ENCODE measurements around the gene GABARAP. TPM values are rescaled to one million over a fixed set of nuclear protein-coding genes. Genes with fewer than 3 reads are reported as not detected.

The GABARAP gene
- total RNA-seq, 1 experiment from 2014 or later, result 228 TPM

GRCh38 chr17:7208754-7209460, 33.3 kb downstream of the GABARAP start:
- ATAC-seq, result no peak
- peak overlapping the region; percentile 69 for H3K27ac Mint-ChIP-seq

More at GRCh38 chr17:7208754-7209460, 33.3 kb downstream of the GABARAP start:
- no peak for DNase-seq (ENCODE audit: low spot score)
- H3K27me3 Mint-ChIP-seq (ENCODE audit: low read depth), result no peaks in the 10 kb centered on the region
- ChIA-PET CTCF (interaction anchor here (1.4 to 3.1 kb wide), 4 partner anchors 10 to 163 kb away, joined by 6 to 24 read pairs (median 9); partner anchors contain the start of genes ACADVL and DLG4), POLR2A (no interaction called here)
- no peaks in the 10 kb centered on the region; the same call in 1 of the 2 replicates for H3K36me3 Mint-ChIP-seq
- H3K4me1 Mint-ChIP-seq, result peaks cover 63% of the 10 kb centered on the region
- H3K9me3 Mint-ChIP-seq, result no peaks in the 10 kb centered on the region
- H3K4me3 Mint-ChIP-seq, result peak overlapping the region; percentile 57
- TF ChIP-seq ETV6 (CRISPR knock-in tag; IDR thresholded peaks at IDR 0.05) (no peak), E2F1 (CRISPR knock-in tag; IDR thresholded peaks at IDR 0.05) (no peak), NR3C1 (CRISPR knock-in tag; conservative IDR thresholded peaks at IDR 0.05; ENCODE audit: low read depth) (no peak), TEAD1 (CRISPR knock-in tag; IDR thresholded peaks at IDR 0.05) (no peak), NR2C2 (CRISPR knock-in tag; IDR thresholded peaks at IDR 0.05) (no peak), TP53 (CRISPR knock-in tag; IDR thresholded peaks at IDR 0.05) (no peak), ELF4 (CRISPR knock-in tag; IDR thresholded peaks at IDR 0.05; ENCODE audit: low read depth) (no peak), JAZF1 (CRISPR knock-in tag; IDR thresholded peaks at IDR 0.05) (no peak), ZBTB21 (CRISPR knock-in tag; IDR thresholded peaks at IDR 0.05; ENCODE audit: borderline replicate concordance) (no peak), ZNF416 (CRISPR knock-in tag; IDR thresholded peaks at IDR 0.05) (no peak), FOXP4 (CRISPR knock-in tag; IDR thresholded peaks at IDR 0.05) (no peak), ATF2 (CRISPR knock-in tag; IDR thresholded peaks at IDR 0.05; ENCODE audit: borderline replicate concordance, low read depth) (no peak), ZSCAN18 (CRISPR knock-in tag; IDR thresholded peaks at IDR 0.05) (no peak), ZNF425 (CRISPR knock-in tag; conservative IDR thresholded peaks at IDR 0.05) (no peak), PRRX2 (CRISPR knock-in tag; IDR thresholded peaks at IDR 0.05) (no peak), IRF2 (CRISPR knock-in tag; IDR thresholded peaks at IDR 0.05; ENCODE audit: borderline replicate concordance, low read depth) (no peak), ERG (CRISPR knock-in tag; IDR thresholded peaks at IDR 0.05) (no peak), NFE2L1 (CRISPR knock-in tag; IDR thresholded peaks at IDR 0.05) (no peak), NFYB (CRISPR knock-in tag; conservative IDR thresholded peaks at IDR 0.05; ENCODE audit: low read depth) (no peak), FOXP1 (CRISPR knock-in tag; IDR thresholded peaks at IDR 0.05; ENCODE audit: borderline replicate concordance) (no peak)

Data from WTC11 (cell line).